Non-pigmented ciliary epithelial cell (primary cell): ENCODE measurements around the gene RNF213.

ENCODE experiments used
- DNase-seq: peaks from one replicate; pipeline ENCODE4 v3.0.0-alpha.2; 2010; ENCODE audit warnings: low read depth

The RNF213 gene

GRCh38 chr17:80352216-80352895, 91.7 kb downstream of the RNF213 start:
- DNase-seq, result no peak

DNA sequence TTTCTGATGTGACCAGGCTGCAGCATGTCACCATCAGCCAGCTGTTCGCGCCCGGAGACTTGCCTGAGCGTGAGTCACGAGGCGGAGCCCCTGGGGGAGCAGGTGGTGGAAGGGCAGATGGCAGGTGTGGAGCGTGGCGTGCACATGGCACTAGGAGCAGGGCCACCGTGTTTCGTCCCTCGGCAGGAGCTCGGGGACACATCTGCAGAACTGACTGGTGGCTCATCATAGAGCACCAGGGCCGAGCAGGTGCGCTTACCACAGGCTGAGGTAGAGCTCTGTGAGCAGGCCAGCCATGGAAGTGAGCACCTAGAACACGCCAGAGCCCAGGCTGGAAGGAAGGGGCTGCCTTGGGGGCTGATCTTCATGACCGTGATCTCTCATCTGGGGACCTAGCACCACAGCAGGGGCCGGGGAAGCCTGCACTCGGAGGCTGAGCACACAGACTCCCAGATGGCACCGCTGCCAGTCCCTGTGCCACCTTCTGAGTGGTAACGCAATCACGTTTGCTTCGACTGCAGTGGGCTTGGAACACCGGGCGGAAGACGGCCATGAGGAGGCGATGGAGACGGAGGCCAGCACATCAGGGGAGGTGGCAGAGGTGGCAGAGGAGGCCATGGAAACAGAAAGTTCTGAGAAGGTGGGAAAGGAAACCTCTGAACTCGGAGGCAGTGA, 92.5 kb downstream of the RNF213 start:
- DNase-seq, result no peak

- DNase-seq, result no peak
These were observed 93.1 kb downstream of the RNF213 start for GRCh38 chr17:80353718-80354275.

GRCh38 chr17:80354336-80354735, 93.7 kb downstream of the RNF213 start:
- DNase-seq, result no peak

DNA sequence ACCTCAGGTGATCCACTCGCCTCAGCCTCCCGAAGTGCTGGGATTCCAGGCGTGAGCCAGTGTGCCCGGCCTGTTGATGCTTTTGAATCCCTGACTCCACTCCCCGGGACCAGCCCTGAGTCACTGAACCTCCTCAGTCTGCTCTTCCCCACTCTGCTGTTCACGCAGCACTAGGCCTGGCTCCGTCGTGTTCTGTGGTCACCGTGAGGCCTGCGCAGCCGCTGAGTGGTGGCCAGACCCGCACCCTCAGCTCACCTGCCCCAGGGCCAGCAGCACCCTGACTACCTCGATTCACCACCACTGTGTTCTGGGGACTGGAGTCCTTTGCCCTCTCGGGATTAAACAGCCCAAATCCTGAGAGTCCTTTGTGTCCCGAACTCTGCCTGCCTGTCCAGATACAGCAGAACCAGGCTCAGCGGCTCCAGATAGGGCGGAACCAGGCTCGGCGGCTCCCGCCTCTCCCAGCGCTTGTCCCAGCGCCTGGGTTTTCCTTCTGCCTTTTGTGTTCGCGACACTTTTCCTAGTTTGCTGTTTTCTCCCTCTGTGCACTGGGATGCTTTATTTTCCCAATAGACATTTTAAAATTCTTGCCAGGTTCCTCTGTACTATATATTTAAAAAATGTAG, 95.7 kb downstream of the RNF213 start:
- DNase-seq, result no peak

DNA sequence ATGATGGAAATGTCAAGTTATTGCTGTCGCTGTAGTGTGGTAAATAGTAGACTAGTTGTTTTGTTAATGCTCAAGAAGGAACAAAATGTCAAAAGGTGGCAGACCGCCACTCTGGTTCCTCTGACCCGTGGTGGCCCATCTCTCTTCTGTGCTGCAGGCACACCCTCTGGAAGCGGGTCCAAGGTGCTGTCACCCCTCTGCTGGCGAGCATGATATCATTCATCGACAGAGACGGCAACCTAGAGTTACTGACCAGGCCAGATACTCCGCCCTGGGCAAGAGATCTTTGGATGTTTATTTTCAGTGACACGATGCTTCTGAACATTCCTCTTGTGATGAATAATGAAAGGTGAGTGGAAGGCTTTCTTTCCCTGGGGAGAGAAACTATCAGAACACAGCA, 97.5 kb downstream of the RNF213 start:
- no peak for DNase-seq

GRCh38 chr17:80358861-80359260, 98.2 kb downstream of the RNF213 start:
- DNase-seq, result no peak

DNA sequence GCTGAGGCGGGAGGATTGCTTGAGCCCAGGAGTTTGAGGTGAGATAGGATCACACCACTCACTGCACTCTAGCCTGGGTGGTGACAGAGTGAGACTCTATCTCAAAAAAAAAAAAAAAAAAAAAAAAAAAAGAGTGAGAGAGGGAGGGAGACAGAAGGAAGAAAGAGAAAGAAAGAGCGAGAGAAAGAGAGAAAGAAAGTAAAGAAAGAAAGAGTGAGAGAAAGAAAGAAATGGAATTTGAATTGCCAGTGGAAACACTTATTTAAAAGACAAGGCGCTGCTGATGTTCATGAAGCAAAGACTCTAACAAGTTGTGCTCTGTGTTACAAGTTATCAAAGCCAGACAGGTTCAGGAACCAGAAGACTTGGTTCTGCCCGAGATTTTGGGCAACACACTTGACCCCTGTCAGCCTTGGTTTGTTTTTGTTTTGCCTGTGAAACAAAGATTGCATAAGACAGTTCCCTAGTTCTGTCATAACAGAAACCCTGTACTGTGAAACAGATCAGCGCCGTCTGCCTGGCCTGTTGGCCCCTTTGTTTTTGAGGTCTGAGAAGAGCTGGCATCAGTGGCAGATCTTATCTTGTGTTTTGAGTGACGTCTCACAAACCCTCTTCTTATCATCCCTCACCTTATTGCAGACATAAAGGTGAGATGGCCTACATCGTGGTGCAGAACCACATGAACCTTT, 98.9 kb downstream of the RNF213 start:
- DNase-seq, result no peak

GRCh38 chr17:80360396-80360795, 99.7 kb downstream of the RNF213 start:
- no peak for DNase-seq

DNA sequence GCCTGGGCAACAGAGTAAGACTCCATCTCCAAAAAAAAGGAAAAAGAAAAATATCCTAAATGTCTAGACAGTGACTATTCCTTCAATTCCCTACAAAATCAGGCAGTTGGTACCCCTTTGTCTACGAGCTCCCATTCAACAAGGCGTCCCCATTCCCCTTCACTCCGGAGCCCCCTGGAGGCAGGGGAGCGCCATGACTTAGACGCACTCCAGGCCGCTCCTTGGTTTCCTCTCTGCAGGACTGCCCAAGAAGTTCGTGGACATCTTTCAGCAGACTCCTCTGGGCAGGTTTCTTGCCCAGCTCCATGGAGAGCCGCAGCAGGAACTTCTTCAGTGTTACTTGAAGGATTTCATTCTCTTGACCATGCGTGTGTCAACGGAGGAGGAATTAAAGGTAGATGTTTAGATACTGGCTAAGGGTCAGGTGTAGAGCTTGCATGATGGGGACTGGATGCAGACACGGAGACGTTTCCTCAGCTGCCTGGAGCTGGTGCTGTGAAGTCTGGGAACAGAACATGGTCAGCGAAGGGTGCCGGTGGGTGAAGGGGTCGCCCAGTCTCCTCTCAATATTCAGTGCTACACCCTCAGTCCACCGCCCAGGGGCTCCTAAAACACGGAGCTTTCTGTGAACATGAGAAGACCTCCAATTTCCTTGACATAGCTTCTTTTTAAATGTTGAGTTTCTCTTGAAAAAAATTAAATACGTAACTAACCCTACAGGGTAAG, 101.0 kb downstream of the RNF213 start:
- no peak for DNase-seq

DNA sequence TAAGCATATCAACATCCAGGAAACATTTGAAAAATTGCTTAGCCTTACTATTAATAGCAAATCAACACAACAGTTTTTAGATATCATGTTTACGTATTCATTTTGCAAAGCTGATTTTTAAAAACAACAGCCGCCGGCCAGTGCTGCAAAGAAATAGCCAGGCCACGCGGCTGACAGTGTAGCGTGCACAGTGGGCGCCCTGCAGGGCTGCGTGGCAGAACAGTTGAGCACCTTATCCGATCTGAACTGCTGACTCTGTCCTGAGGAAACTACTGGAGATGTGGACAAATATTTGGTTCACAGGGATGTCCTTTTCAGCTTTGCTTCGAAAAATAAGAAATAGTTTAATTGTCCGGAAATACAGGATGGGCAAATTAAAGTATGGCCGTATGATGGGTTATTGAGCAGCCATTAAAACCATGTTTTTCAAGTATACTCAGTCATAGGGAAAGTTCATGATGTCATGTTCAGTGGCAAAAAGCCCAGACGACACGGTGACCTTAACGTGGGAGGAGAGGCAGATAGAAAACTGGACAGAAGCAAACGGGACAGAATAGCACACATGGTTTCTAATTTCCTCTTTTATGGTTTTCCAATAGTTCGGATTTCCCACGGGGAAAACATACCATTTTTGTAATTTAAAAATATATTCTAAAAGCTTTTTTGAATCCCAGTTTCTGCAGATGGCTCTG, 101.9 kb downstream of the RNF213 start:
- DNase-seq, result no peak

DNA sequence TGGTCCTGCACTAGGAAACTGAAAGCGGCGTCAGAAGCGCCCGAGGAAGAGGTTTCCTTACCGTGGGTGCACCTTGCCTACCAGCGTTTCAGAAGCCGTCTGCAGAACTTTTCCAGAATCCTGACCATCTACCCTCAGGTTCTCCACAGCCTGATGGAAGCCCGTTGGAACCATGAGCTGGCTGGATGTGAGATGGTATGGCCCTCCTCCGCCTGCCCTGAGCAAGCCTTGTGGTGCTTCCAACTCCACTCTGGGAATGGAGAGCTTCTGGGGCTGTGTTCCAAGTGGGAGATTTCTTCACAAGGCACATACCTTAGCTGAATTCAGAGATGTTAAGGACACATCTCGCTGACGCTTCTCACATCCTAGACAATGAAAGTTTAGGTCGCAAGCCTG, 102.5 kb downstream of the RNF213 start:
- DNase-seq, result no peak

DNA sequence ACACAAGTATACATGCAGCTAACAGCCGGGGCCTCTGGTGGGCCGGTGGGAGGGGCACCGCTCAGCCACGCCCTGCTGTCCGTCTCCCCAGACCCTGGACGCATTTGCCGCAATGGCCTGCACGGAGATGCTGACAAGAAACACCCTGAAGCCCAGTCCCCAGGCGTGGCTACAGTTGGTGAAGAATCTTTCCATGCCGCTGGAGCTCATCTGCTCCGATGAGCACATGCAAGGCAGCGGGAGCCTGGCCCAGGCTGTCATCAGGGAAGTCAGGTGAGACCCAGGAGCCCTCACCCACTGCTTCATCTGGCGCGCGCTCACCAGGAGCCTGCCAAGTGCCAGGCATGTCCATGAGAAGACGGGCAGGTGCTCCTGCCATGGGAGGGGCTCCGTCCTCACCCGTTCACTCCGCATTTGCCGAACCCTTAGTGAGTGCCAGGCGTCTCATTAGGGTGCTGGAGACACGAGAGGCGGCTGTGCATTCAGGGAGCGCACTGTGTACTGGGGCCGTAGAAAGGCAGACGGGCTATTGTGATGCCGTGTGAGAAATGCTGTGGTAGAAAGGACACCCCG, 103.0 kb downstream of the RNF213 start:
- no peak for DNase-seq

DNA sequence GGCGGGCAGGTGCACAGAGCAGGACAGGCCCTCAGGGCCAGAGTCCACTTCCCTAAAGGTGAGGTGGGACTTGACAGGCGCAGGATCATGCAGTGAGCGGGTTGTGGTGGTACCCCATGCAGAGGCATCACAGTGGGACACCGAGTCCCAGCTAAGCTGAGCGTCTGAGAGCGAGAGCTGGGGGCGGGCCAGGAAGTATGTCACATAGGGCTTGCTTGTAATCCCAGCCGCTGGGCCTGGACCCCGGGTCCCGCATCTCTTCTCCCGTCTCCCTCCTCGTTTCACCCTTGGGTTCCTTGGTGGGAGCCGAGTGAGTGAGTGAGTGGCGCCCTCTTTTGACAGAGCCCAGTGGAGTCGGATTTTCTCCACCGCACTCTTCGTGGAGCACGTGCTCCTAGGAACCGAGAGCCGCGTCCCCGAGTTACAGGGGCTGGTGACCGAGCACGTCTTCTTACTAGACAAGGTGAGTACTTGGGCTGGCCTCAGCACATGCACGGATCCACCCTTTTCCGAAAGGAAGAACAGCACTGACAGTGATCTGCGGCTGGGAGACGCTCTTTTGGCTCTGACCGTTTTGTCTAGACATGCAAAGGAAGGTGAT, 103.5 kb downstream of the RNF213 start:
- DNase-seq, result no peak

- DNase-seq, result no peak
These were observed 104.6 kb downstream of the RNF213 start for GRCh38 chr17:80365001-80365965.

DNA sequence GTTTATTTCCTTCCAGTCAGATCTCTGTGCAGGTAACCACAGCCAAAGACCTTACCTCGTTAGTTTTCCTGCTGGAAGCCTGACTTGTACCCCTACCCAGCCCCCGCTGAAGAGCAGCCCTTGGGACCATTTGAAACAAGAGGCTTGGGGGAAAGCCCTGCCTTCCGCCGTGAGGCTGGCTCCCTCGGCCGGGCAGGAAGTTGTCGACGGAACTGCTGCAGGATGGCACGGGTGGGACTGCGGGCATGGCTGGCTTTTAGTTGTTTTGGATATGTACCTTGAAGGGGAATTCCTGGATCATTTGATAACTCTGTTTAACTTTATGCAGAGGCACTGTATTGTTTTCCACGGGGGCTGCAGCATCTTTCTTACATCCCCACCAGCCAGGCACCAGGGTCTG, 105.3 kb downstream of the RNF213 start:
- DNase-seq, result no peak

GRCh38 chr17:80367503-80367902, 106.9 kb downstream of the RNF213 start:
- DNase-seq, result no peak

DNA sequence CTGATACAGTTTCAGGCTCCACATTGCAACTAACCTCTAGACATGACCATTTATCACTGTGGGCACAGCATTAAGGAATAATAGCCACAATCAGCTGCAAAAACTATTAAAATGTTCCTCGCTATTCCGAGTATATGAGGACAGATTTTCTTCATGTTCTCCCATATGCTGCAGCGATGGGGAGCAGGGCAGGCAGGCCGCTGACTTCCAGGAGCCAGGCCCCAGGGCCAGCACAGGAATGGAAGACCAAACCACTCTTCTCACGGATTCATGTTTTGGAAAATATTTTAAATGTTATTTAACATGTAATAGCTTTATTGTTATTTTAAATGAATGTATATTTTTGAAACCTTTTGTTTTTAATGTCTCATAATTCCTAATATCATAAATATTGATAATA, 110.5 kb downstream of the RNF213 start:
- DNase-seq, result no peak

- no peak for DNase-seq
These were observed 111.8 kb downstream of the RNF213 start for GRCh38 chr17:80372456-80372855.
